Testis (tissue), 3 donors: ENCODE measurements around the gene ADIPOR1. TPM values are rescaled to one million over a fixed set of nuclear protein-coding genes. Genes with fewer than 3 reads are reported as not detected.
"Not testable (repeated sequence)": the region's sequence is repeated elsewhere in the genome, so short reads cannot be mapped to it uniquely, and the experiment has no call there.

Source experiments
- DNase-seq: peaks from one replicate; pipeline ENCODE4 v3.0.0-alpha.2; 2019
- H3K27ac ChIP-seq, 2 donors: fragments of 200-600 bp; sonication (generic); one replicate each; pipeline ENCODE4 v1.5.1; 2019
- H3K27me3 ChIP-seq: fragments of 200-600 bp; sonication (generic); one replicate; pipeline ENCODE4 v1.5.1; 2019
- H3K36me3 ChIP-seq: fragments of 200-600 bp; sonication (generic); one replicate; pipeline ENCODE4 v1.5.1; 2017; ENCODE audit warnings: low read depth; ENCODE audit errors: missing control alignments
- H3K4me1 ChIP-seq: fragments of 200-600 bp; sonication (generic); one replicate; pipeline ENCODE4 v1.5.1; 2019
- H3K4me3 ChIP-seq, 2 donors: fragments of 200-600 bp; sonication (generic); one replicate each; pipeline ENCODE4 v1.5.1; 2017 to 2019
- H3K9me3 ChIP-seq: fragments of 200-600 bp; sonication (generic); one replicate; pipeline ENCODE4 v1.5.1; 2017
- POLR2A ChIP-seq: fragments of 450-650 bp; IDR thresholded peaks from one replicate; pipeline ENCODE4 v1.6.1; 2017; ENCODE audit warnings: antibody characterized with exemption, mild to moderate bottlenecking, moderate library complexity
- WGBS, 2 donors: methylation state at CpG; one replicate each; pipeline ENCODE4 v1.1.5; 2018; 5-methylcytosine and 5-hydroxymethylcytosine counted together
- intact Hi-C: fragments of 100-400 bp; cut with DNase I; formaldehyde crosslinking; loops from one replicate; pipeline ENCODE4 v1.15.1; 2023; ENCODE audit warnings: low total_unique reads
- polyA plus RNA-seq: library from polyadenylated mRNA; stranded (reverse); fragments of 350-450 nt; fragmentation: Illumina TruSeq; extraction: RNeasy Lipid Tissue Mini Kit (QIAGEN cat#74804); gene quantifications from one replicate; pipeline ENCODE4 v1.2.3, GENCODE V29; 2014; ENCODE audit warnings: low read depth, low replicate concordance; ENCODE audit not compliant: insufficient read depth
- total RNA-seq, 2 donors: library from RNA; depleted of rRNA; stranded (reverse); fragments of >200 nt; gene quantifications; one replicate each; pipeline ENCODE4 v1.2.3, GENCODE V29; 2016
- TF ChIP-seq, protein P1 (sequence below), 3 experiments: fragments of 450-650 bp in 2 of 3; fragments of 200-600 bp in 1 of 3; sonication (generic) in 1 of 3; IDR thresholded peaks; one replicate each; pipeline ENCODE4 v1.5.1; 2016 to 2019; ENCODE audit warnings: antibody characterized with exemption in 3 of 3, mild to moderate bottlenecking in 2 of 3, moderate library complexity in 1 of 3

ADIPOR1 gene
- total and polyA plus RNA-seq, 3 donors from 2014 or later: 114 to 164 (median 157) TPM

- H3K4me1 ChIP-seq: no peaks in the 10 kb centered on the region
- H3K36me3 ChIP-seq: no peaks in the 10 kb centered on the region
- H3K27ac ChIP-seq: no peak overlapping the region
- no peaks in the 10 kb centered on the region for H3K27me3 ChIP-seq
- no peak for TF ChIP-seq POLR2A
- TF ChIP-seq, protein P1, sequence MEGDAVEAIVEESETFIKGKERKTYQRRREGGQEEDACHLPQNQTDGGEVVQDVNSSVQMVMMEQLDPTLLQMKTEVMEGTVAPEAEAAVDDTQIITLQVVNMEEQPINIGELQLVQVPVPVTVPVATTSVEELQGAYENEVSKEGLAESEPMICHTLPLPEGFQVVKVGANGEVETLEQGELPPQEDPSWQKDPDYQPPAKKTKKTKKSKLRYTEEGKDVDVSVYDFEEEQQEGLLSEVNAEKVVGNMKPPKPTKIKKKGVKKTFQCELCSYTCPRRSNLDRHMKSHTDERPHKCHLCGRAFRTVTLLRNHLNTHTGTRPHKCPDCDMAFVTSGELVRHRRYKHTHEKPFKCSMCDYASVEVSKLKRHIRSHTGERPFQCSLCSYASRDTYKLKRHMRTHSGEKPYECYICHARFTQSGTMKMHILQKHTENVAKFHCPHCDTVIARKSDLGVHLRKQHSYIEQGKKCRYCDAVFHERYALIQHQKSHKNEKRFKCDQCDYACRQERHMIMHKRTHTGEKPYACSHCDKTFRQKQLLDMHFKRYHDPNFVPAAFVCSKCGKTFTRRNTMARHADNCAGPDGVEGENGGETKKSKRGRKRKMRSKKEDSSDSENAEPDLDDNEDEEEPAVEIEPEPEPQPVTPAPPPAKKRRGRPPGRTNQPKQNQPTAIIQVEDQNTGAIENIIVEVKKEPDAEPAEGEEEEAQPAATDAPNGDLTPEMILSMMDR (IDR thresholded peaks at IDR 0.05): no peak
- intact Hi-C loops: no loop called here
- no peak overlapping the region for H3K4me3 ChIP-seq
- no peak for DNase-seq
- no peaks in the 10 kb centered on the region for H3K9me3 ChIP-seq
Observed at GRCh38 chr1:202991112-202991511, 33.0 kb upstream of the ADIPOR1 start.

GRCh38 chr1:202989879-202990278, 31.8 kb upstream of the ADIPOR1 start:
- Histone ChIP-seq H3K4me3 (no peak overlapping the region), H3K4me1 (no peaks in the 10 kb centered on the region), H3K27me3 (no peaks in the 10 kb centered on the region), H3K27ac (no peak overlapping the region), H3K36me3 (no peaks in the 10 kb centered on the region), H3K9me3 (no peaks in the 10 kb centered on the region)
- no peak for DNase-seq
- TF ChIP-seq POLR2A: no peak
- TF ChIP-seq, protein P1 (IDR thresholded peaks at IDR 0.05): no peak
- WGBS, 2 donors: 91 to 93% methylated on average over 2 of the region's 2 CpGs
- intact Hi-C loops: no loop called here

DNA sequence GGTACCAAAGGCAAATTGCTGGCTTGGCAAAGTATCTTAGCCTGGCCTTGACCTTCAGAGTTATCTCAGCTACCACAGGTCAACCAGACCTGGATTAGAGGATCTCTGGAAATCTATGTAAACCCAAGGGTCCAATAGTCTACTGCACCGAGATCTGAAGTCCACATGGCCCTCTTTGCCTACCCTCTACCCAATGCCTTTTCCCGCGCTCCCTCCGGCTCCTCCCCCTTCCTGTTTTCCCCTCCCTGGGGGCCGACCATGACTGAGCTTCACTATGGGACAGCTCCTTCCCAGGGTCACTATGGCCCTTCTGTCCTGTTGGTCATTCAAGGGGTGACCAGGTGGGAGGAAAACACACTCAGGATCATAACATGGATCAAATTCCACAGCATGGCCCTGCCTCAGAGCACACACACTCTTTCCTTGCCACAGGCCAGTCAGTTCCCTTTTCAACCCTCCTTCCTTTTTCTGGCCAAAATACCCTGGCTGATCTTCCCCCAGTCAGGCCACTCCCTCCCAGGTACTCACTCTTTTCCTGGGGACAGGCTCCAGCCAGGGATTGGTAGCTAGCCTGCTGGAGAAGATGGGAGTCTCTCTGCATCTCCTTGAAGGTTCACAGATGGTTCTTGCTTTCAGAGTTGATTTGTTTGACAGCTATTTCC, 29.9 kb upstream of the ADIPOR1 start:
- Histone ChIP-seq H3K27ac (no peak overlapping the region), H3K36me3 (no peaks in the 10 kb centered on the region), H3K27me3 (no peaks in the 10 kb centered on the region), H3K4me3 (no peak overlapping the region), H3K9me3 (no peaks in the 10 kb centered on the region), H3K4me1 (no peaks in the 10 kb centered on the region)
- intact Hi-C loops: no loop called here
- DNase-seq: no peak
- 69 to 83% methylated on average over 5 of the region's 5 CpGs for WGBS, 2 donors
- TF ChIP-seq POLR2A: no peak
- TF ChIP-seq, protein P1 (IDR thresholded peaks at IDR 0.05): no peak

DNA sequence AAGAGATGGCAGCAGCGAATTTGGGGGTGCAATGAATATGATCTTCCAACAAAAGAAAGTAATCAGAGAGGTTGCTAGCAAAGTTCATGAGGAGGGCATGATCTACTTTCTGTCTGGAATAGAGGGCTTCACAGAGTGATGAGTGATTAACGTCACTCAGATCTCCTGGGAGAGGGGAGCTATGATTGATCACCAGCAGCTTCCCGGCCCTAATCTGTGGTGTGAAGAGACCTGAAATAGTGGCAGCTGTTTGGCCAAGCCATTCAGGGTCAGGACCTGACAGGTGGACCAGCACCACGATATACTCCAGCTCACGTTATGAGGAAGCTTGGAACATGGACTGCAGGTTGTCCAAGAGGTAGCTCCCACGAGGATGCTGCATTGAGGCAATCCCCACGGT, 29.1 kb upstream of the ADIPOR1 start:
- Histone ChIP-seq H3K27ac (no peak overlapping the region), H3K9me3 (no peaks in the 10 kb centered on the region), H3K4me1 (no peaks in the 10 kb centered on the region), H3K27me3 (no peaks in the 10 kb centered on the region), H3K4me3 (no peak overlapping the region), H3K36me3 (no peaks in the 10 kb centered on the region)
- no peak for DNase-seq
- intact Hi-C loops: no loop called here
- TF ChIP-seq, protein P1 (IDR thresholded peaks at IDR 0.05): no peak
- no peak for TF ChIP-seq POLR2A
- 79 to 83% methylated on average over 7 of the region's 7 CpGs for WGBS, 2 donors

DNA sequence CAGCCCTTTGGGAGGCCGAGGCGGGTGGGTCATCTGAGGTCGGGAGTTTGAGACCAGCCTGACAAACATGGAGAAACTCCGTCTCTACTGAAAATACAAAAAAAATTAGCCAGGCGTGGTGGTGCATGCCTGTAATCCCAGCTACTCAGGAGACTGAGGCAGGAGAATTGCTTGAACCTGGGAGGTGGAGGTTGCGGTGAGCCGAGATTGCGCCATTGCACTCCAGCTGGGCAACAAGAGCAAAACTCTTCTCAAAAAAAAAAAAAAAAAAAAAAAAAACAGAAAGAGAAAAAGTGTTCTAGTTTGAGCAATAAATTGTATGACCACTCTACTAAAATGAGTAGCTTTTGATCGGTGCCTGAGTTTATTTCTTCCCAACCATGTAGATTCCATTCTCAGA, 28.0 kb upstream of the ADIPOR1 start:
- H3K36me3 ChIP-seq, H3K4me3 ChIP-seq, intact Hi-C loops, H3K27me3 ChIP-seq, H3K27ac ChIP-seq, DNase-seq, H3K4me1 ChIP-seq, H3K9me3 ChIP-seq: not testable (repeated sequence)
- 79 to 81% methylated on average over 9 of the region's 9 CpGs for WGBS, 2 donors
